GM19455 (cell line): ENCODE data around the gene STK32C.
"Not testable (repeated sequence)": the region's sequence is repeated elsewhere in the genome, so short reads cannot be mapped to it uniquely, and the experiment has no call there.

Source experiments
- ATAC-seq: cut with Tn5 transposase; IDR thresholded peaks from one replicate; pipeline ENCODE4 v1.9.1; 2021; ENCODE audit not compliant: unreplicated experiment

The STK32C gene

DNA sequence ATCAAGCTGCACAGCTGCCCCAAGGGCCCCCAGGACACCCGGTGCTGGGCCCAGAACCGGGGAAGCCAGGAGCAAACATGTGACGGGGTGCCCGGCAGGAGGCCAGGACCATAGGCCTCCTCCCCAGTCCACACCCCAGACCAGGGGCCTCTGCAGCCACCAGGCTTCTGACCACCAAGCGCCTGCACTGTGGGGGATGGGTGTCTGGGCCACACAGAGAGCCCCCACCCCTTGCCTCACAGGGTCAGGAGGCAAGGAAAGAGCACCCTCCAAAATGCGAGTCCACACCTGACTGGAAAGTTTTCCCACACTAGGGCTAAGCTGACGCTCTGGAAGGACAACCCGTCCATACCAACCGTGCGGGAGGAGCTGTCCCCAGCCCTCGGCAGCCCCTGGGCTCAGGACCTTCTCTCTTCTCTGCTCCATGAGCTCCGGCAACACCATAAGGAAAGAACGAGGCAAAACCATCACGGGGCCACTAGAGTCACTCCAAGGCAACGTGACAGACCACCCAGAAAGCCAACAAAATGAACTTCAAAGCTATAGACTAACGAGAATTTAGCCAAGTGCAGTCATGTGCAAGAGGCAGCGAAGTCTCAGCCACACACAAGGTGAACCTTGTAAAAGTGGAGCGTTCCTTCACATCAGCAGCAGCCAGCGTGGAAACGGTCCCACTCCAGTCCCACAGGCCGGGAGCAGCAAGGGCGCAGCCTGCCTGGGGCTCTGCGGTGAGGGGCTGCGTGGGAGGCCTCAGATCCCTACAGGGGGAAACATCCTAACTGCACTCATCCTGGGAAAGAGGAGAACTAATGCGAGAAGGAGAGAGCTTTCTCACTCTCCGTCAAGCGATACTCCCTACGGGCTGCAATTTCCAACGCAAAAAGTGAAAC, 5.1 kb downstream of the STK32C start:
- ATAC-seq, result no peak

DNA sequence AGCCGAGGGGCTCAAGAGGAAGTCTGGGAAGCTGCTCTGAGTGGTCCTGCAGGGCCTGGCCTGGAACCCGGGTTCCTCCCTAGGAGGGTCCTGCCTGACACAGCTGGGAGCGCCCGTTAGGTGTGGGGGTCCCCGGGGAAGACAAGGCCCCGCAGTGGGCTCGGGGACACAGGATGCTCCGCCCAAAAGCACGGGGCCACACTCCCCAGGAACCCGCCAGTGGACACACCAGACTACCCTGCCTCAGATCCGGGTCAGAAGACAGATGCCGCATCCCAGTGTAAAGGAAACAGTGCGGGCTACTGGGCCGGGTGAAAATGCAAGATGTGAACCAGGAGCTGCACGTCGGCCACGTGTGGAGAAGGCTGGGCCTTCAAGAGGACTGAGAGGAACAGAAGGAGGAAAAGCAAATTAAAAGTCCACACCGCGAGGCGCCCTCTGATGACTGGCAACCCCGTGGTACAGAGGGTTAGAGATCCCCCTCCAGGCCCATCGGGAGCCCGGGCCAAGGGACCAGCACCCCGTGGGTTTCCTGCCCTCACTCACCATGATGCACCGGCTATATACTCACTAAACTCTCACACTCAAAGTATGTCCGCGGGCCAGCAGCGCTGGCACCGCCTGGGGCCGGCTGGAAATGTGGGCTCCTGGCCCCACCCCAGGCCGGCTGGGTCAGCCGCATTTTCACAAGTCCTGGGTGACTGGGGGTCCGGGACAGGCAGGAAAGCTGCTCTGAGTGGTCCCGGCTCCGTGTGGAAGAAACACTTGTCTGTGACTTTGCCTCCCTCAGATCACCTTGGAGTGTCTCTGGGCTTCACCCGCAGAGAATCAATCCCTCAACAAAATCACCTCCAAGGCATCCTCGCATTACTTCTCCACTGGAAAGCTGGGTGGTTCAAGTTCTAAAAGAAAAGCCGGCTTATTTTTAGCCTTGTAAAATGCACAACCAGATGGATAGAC, 6.1 kb downstream of the STK32C start:
- ATAC-seq, result no peak

DNA sequence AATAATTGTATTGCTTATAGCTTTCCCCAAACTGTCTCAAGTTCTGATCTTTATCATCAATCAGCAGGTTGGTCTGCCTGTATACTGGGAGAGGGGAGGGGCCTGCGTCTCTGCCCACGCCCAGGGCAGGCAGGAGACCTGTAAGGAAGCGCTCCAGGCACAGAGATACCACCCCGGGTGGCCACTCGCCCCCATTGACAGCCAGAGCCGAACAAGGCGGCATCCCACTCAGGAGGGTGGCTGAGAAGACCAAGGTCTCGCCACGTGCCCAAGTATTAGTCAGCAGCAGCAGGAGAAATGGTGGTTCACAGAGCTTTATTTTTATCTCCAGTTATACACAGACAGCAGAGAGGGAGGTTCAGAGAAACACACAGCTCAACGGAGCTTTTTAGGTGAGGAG, 7.2 kb downstream of the STK32C start:
- no peak for ATAC-seq

DNA sequence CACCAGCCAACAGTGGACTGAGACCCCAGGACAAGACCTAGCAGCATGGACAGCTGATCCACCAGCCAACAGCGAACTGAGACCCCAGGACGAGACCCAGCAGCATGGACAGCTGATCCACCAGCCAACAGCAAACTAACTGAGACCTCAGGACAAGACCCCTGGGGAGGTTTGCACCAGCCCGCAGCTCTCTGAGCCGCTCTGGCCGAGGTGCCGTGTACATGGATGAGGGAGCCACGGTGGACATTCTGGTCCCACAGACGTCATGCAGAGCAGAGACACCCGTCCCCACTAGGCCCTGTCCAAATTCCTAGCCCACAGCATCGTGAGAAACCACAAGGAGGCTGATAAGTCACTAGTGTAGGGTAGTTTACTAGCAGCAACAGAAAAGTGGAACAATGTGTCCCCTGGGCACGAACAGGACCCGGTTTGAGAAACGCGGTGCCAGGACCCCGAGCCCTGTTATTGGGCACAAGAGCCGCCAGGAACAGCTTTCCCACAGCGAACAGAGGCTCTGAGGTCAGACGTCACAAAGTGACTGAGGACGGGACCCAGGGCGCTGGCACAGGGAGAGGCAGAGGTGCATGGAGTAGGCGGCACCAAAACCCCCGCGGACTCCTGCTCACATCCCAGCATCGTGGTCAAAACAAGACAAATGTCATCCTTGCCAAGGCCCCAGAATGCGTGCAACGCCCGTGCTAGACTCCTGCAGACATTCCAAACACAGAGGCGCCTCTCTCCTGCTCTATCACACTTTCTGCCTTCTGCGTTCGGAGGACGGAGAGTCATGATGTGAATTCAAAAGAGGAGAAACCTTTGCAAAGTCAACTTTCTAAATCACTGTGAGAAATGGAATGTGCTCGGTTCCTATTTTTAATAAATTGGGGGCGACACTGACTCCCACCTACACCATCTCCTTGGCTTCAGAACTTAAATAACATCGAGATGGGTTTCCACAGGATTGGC, 8.1 kb downstream of the STK32C start:
- ATAC-seq, result no peak

DNA sequence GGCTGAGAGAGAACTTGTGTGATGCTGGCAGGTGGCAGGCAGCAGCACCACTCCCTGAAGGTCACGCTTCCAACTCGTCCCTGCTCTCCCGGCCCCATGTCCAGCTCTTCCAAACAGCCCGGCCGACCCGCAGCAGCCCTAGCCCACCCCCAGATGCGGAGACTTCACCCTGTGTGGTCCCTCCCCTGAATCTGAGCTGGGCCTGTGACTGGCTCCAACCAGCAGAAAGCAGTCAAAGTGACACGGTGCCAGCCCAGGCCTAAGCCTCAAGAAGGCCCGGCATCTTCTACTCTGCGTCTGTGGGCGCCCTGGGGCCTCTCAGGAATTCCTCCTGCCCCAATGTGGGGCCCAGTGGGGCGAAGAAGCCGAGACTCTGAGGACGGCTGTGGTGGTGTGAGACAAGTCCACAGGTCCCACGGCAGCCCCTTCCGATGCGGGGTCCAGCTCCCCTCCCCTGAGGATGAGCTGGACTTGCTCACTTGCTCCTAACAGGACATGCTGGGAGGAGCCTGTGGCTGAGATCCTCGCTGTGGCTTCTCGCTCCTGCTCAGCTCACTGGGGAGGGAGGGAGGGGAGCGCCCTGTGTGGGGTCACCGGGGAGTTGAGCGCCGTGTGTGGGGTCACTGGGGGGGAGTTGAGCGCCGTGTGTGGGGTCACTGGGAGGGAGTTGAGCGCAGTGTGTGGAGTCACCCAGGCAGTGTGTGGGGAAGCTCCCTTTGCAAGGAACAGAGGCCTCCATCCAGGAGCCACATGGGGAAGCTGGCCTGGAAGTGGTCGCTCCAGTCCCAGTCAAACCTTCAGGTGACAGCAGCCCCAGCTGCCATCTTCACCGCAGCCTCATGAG, 9.5 kb downstream of the STK32C start:
- ATAC-seq, result no peak

DNA sequence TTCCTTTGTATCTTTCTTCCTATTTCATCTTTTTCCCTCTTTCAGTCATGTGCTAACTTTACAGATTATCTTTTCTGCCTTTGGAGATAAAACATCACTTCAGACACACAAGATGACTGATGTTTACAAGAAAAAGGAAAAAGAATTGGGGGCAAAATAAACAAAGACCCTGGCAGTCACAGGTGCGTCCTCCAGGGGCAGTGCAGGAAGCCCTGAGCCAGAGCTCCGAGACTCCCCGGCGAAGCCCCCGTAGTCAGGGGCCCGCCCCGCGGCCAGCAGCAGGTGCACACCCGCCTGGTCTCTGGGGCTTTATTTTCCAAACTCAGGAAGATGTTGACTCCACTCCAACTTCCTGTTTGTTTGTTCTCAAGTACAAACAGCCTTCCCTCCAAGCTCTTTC, 10.2 kb downstream of the STK32C start:
- ATAC-seq, result no peak

DNA sequence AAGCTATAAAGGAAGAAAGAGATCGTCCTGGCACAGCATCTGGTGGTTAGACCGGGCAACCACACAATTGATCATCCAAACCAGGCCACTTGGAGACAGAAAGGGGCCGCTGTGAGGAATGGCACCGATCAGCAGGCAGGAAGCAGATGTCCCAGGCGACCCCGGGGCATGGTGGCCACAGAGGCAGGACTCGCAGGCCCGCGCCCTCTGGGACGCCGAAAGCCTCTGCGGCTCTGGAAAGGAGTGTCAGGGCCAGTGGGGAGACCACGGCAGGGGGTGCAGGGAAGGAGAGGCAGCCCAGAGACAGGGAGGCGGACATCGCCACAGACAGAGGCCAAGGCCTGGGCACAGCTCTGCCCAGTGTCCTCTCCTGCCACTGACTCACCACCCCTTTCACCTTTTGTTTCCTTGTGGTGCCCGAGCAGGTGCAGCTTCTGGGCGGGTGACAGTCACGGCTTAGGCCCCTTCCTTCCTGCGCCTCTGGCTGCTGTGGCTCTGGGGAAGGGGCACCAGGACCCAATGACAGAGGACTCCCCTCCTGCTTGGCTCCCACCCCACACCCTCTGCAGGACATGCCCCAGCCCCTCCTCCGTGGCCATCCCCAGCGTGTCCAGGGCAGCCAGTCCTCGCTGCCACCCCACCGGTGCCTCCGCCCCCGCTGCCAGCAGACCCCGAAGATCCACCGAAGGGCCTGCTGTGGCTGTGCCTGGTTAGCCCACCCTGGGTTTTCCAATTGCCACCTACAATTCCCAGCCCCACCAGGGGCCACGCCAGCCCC, 10.9 kb downstream of the STK32C start:
- ATAC-seq, result no peak

DNA sequence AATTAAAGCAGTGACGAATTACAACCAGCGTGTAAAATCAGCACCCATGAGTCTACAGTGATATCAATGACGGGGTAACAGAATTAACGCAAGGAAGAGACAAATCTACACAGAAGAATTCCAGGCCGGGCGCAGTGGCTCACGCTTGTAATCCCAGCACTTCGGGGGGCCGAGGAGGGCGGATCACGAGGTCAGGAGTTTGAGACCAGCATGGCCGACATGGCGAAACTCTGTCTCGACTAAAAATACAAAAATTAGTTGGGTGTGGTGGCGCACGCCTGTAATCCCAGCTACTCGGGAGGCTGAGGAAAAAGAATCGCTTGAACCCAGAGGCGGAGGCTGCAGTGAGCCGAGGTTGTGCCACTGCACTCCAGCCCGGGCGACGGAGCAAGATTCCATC, 12.3 kb downstream of the STK32C start:
- ATAC-seq, result not testable (repeated sequence)

DNA sequence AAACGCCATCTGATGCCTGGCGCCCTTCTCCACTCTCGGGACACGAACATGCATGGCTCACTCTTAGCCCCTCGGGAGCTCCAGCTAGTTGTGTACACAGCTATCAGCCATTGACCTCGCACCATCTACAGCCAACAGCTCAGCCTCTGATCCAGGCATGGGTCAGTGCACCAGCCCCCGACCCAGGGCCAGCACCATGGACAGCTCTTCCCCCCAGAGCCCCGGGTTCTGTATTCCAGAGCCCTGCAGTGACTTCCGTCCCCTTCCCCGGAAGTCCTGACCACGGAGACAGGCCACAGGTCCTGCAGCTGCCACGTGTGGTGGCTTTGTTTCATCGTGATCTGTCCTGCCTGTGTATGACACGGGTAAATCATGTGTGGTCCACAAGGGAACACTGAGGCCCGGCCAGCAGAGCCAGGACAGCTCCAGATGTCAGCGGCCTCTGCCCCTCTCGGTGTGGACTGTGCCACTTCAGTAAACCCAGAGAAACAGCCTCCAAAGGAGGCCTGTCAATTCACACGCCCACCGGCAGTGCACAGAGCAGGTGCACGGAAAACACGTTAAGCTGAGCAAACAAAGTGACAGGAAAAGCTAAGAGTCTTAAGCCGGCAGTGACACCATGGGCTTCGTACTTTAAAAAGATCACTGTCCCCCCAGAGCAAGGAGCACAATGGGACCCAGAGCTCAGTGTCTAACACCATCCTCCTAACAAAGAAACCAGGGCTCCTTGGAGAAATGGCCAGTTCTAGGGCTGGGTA, 13.0 kb downstream of the STK32C start:
- no peak for ATAC-seq

DNA sequence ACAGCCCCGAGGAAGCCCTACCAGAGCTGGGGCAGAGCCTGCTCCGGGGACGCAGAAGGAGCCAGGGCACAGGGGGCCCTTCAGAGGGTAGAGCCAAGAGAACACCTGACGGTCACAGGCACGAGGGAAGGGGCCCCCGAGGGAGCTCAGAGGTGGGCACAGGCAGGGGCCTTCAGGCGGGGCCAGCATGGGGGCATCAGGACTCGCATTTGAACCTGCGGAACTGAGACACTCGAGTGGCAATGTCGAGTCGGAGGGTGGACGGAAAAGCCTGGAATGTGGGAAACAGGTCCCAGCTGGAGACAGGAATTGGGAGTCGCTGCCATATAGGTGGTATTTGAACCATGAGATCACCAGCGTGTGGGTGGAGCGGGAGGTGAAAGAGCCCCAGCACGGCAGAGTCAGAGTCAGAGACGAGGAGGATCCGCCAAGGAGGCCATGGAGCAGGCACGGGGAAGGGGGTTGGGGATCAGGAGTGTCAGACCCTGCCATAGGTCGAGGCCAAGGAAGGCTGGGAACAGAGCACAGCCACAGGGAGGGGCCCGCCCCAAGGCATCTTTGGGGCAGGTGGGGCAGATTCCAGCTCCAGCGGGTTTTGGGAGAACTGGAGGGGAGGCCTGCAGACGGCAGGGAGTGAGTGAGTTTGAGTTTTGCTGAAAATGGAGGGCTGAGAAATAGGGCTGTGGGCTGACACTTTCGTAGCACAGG, 13.8 kb downstream of the STK32C start:
- ATAC-seq, result no peak

DNA sequence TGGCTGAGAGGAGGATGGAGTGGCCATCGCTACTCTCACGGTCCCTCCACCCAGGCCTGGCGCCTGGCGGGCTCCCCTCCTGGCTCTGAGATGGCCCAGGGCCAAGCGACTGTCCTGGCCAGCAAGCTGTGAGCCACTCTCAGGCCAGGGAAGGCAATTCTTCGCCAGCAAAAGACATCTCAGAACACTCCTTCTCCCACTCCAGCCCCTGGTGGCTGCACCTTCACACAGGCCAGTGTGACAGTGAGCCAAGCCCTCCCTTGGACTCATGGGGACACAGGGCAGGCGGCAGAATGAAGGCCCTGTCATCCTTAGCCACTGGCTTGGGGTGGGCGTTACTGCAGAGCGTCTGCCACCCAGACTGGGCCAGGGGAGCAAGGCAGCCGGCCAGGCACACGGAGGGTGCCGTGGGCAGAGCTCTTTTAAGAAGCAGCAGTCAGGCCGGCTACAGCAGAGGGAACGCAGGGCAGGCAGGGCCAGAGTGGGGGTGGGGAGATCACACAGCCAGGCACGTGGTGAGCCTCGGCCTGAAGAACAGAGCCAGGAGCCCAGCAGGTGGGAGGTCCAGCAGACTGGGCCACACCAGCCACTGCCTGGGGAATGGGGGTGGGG, 14.4 kb downstream of the STK32C start:
- no peak for ATAC-seq

DNA sequence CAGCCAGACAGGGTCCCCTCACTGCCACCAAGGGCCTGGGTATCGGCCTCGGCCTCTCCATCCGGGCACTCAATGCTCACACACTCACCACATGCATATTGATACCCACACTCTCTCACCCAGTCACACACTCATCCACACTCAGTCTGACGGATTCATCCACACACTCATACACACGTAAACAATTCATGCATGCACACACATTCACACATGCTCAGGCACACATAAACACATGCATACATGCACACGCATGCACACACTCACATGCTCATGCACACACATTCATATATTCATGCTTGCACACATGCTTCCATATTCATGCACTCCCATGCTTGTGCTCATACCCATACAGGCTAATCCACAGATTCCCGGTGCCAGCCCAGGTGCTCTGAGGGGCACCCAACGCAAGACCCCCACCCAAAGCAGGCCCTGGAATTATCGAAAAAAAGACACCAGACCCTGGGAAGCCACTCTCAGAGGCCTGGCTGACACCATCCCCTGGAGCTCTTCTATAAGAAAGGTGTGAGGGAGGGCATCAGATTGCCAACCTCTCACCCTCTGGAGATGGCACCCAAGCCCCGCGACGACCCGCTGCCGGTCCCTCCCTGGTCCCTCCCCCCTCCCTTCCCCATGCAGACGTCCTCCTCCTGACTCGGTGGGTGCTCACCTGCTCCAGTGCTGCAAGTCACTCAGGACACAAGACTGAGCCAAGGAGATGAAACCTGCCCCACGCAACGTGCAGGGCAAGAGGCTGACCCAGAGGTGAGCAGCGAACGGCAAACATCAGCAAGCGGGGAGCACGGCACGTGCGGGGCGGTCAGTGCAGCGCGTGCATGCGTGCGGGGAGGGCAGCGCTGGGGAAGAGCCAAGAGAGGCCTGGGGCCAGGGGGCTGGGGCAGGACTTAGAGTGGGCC, 15.2 kb downstream of the STK32C start:
- no peak for ATAC-seq

DNA sequence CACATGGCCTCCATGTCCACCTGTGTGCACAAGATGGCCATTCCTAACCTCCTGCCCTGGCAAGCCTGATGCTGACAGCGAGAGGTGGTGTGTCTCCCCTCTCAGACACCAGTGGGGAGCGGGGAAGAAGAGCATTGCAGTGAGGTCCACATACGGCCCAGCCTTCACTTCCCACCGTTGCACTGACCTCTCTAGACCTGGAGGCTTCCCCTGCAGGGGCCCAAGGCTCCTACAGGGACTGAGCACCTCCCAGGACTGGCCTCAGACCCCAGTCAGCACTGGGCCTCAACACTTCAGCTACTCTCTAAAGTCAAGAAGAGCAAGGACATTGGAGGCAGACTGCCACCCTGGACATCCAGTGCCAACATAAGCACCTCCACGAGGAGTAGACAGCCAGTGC, 15.9 kb downstream of the STK32C start:
- no peak for ATAC-seq

DNA sequence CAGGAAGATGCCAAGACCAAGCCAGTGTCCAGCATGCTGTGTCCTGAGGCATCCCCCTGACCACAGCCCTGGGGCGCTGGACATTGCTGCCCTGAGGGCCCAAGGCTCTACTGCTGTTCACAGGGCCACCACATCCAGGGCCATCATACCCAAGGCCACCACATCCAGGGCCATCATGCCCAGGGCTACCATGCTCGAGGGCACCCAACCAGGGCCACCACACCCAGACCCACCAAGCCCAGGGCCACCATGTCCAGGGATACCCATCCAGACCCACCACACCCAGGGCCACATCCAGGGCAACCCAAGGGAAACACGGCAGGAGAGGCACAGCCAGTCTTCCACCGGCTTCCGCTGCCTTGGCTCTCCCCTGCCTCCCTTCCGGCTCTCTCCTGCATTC, 17.1 kb downstream of the STK32C start:
- ATAC-seq, result no peak

DNA sequence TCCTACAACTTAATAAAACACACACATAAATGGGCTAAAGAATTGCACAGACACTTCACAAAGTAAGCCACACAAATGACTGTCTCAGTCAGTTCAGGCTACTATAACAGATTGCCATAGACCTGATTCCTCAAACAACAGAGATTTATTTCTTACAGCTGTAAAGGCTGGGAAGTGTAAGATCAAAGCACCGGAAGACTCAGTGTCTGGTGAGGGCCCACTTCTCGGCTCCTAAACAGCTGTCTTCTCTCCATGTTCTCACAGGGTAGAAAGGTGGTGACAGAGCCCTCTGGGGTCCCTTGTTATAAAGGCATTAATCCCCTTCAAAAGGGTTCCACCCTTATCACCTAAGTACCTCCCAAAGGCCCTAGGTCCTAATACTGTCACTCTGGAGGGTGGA, 18.3 kb downstream of the STK32C start:
- ATAC-seq, result no peak
